ENCODE results near the gene ATXN1.

The ATXN1 gene

DNA sequence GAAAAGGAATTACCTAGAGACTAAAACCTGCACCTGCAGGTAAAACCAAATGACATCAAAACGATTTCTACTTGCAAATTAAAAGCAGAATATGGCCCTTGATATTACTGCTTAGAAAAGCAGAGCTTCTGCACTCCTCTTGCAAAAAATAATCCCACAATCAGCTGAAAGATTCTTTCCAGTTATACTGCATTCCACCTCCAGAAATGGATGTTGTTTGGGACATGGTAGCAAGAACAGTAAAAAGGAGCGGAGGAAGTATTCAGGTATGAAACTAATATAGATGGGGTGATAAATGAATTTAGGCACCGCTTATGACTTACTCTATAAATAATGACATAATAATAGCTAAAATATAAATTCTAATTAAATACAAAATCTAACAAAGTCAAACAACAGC lies 14.9 kb downstream of the ATXN1 start:
- Histone ChIP-seq H2BK120ac (ENCODE audit: low read depth, low read length) (no peak overlapping the region), H3K4me3 (ENCODE audit: insufficient read depth in 1 of 2, low read depth in 1 of 2, low read length in 2 of 2) (no peak overlapping the region), H2BK5ac (ENCODE audit: low read depth, low read length, poor library complexity, severe bottlenecking) (no peak overlapping the region), H3K4me2 (ENCODE audit: low read length, poor library complexity, severe bottlenecking) (no peak overlapping the region), H4K8ac (ENCODE audit: low read length) (no peak overlapping the region), H3K4ac (ENCODE audit: low read depth in 1 of 2, low read length in 2 of 2) (no peak overlapping the region), H3K9ac (ENCODE audit: low read length) (no peak overlapping the region), H3K23ac (ENCODE audit: low read length in 2 of 2) (no peak overlapping the region), H2BK15ac (ENCODE audit: low read depth, poor library complexity, severe bottlenecking) (no peak overlapping the region), H3K14ac (ENCODE audit: low read length in 2 of 2) (no peak overlapping the region), H2AFZ (ENCODE audit: low read depth, low read length) (no peak overlapping the region), H4K91ac (ENCODE audit: low read length) (no peak overlapping the region), H3K27ac (ENCODE audit: low read length, poor library complexity, severe bottlenecking) (peak overlapping the region; percentile 71), H3K79me1 (replicated peaks; ENCODE audit: low read length, poor library complexity, severe bottlenecking) (peaks cover 34% of the 10 kb centered on the region), H3K9me3 (ENCODE audit: control insufficient read depth, low read length) (no peaks in the 10 kb centered on the region), H3K27me3 (ENCODE audit: control insufficient read depth in 1 of 2, insufficient read depth in 1 of 2, low read length in 2 of 2) (no peaks in the 10 kb centered on the region), H2AK5ac (ENCODE audit: low read length, severe bottlenecking) (no peak overlapping the region), H2BK12ac (ENCODE audit: low read length in 2 of 2) (no peak overlapping the region), H3K4me1 (ENCODE audit: control insufficient read depth, insufficient read depth, low read depth, low read length) (peaks cover 7% of the 10 kb centered on the region), H3K18ac (ENCODE audit: low read depth in 1 of 2, low read length in 2 of 2) (no peak overlapping the region), H3K36me3 (ENCODE audit: control insufficient read depth in 1 of 2, insufficient read depth in 2 of 2, low read depth in 1 of 2, low read length in 2 of 2) (peaks cover 2 to 27% of the 10 kb centered on the region in 2 experiments)
- 54% methylated on average over 1 of the region's 3 CpGs for WGBS
- DNase-seq: no peak

GRCh38 chr6:16743664-16744210 lies 17.5 kb downstream of the ATXN1 start:
- 97% methylated on average over 5 of the region's 5 CpGs for WGBS
- no peak for DNase-seq
- Histone ChIP-seq H2AFZ (ENCODE audit: low read depth, low read length) (no peak overlapping the region), H3K9me3 (ENCODE audit: control insufficient read depth, low read length) (no peaks in the 10 kb centered on the region), H4K91ac (ENCODE audit: low read length) (no peak overlapping the region), H3K27me3 (ENCODE audit: control insufficient read depth in 1 of 2, insufficient read depth in 1 of 2, low read length in 2 of 2) (no peaks in the 10 kb centered on the region), H3K14ac (ENCODE audit: low read length in 2 of 2) (no peak overlapping the region), H2BK12ac (ENCODE audit: low read length in 2 of 2) (peak overlapping the region in 1 of 2 experiments; percentile 11), H3K4me3 (ENCODE audit: insufficient read depth in 1 of 2, low read depth in 1 of 2, low read length in 2 of 2) (no peak overlapping the region), H3K4me1 (ENCODE audit: control insufficient read depth, insufficient read depth, low read depth, low read length) (peaks cover 14% of the 10 kb centered on the region), H3K18ac (ENCODE audit: low read depth in 1 of 2, low read length in 2 of 2) (no peak overlapping the region), H4K8ac (ENCODE audit: low read length) (peak overlapping the region; percentile 29), H3K4ac (ENCODE audit: low read depth in 1 of 2, low read length in 2 of 2) (no peak overlapping the region), H3K27ac (ENCODE audit: low read length, poor library complexity, severe bottlenecking) (no peak overlapping the region), H2AK5ac (ENCODE audit: low read length, severe bottlenecking) (peak overlapping the region; percentile 83), H2BK5ac (ENCODE audit: low read depth, low read length, poor library complexity, severe bottlenecking) (no peak overlapping the region), H3K23ac (ENCODE audit: low read length in 2 of 2) (no peak overlapping the region), H3K9ac (ENCODE audit: low read length) (no peak overlapping the region), H3K79me1 (replicated peaks; ENCODE audit: low read length, poor library complexity, severe bottlenecking) (peaks cover 22% of the 10 kb centered on the region), H2BK120ac (ENCODE audit: low read depth, low read length) (no peak overlapping the region), H3K4me2 (ENCODE audit: low read length, poor library complexity, severe bottlenecking) (no peak overlapping the region), H2BK15ac (ENCODE audit: low read depth, poor library complexity, severe bottlenecking) (no peak overlapping the region), H3K36me3 (ENCODE audit: control insufficient read depth in 1 of 2, insufficient read depth in 2 of 2, low read depth in 1 of 2, low read length in 2 of 2) (peaks cover 0 to 13% of the 10 kb centered on the region in 2 experiments)

DNA sequence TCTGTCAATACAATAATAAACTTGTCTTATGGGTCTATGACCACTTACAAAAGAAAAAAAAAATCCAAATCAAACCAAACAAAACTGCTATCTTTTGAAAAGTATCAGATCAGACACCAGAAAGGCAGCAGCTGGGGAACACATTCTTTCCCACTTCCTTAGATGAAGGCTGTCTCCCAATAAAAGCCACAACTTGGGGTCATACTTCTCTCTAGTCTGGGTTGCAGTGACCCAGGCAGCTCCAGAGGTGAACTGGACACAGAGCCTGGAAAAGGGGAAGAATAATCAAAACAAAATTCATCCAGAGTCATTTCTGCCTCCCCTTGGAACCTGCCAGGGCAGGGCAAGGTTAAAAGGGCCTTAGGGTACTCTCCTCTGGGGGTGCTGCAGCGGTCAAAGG lies 19.1 kb downstream of the ATXN1 start:
- Histone ChIP-seq H3K9me3 (ENCODE audit: control insufficient read depth, low read length) (no peaks in the 10 kb centered on the region), H2BK15ac (ENCODE audit: low read depth, poor library complexity, severe bottlenecking) (no peak overlapping the region), H3K4me2 (ENCODE audit: low read length, poor library complexity, severe bottlenecking) (no peak overlapping the region), H2BK120ac (ENCODE audit: low read depth, low read length) (no peak overlapping the region), H3K23ac (ENCODE audit: low read length in 2 of 2) (no peak overlapping the region), H4K8ac (ENCODE audit: low read length) (no peak overlapping the region), H3K79me1 (replicated peaks; ENCODE audit: low read length, poor library complexity, severe bottlenecking) (peaks cover 22% of the 10 kb centered on the region), H3K4me1 (ENCODE audit: control insufficient read depth, insufficient read depth, low read depth, low read length) (peaks cover 12% of the 10 kb centered on the region), H2AFZ (ENCODE audit: low read depth, low read length) (no peak overlapping the region), H3K27ac (ENCODE audit: low read length, poor library complexity, severe bottlenecking) (peak overlapping the region; percentile 59), H3K27me3 (ENCODE audit: control insufficient read depth in 1 of 2, insufficient read depth in 1 of 2, low read length in 2 of 2) (no peaks in the 10 kb centered on the region), H4K91ac (ENCODE audit: low read length) (no peak overlapping the region), H2AK5ac (ENCODE audit: low read length, severe bottlenecking) (peak overlapping the region; percentile 100), H3K9ac (ENCODE audit: low read length) (no peak overlapping the region), H3K4ac (ENCODE audit: low read depth in 1 of 2, low read length in 2 of 2) (no peak overlapping the region), H3K36me3 (ENCODE audit: control insufficient read depth in 1 of 2, insufficient read depth in 2 of 2, low read depth in 1 of 2, low read length in 2 of 2) (peaks cover 0 to 14% of the 10 kb centered on the region in 2 experiments), H3K18ac (ENCODE audit: low read depth in 1 of 2, low read length in 2 of 2) (peak overlapping the region; percentile 6 to 65), H3K4me3 (ENCODE audit: insufficient read depth in 1 of 2, low read depth in 1 of 2, low read length in 2 of 2) (no peak overlapping the region), H2BK5ac (ENCODE audit: low read depth, low read length, poor library complexity, severe bottlenecking) (peak overlapping the region; percentile 61), H3K14ac (ENCODE audit: low read length in 2 of 2) (no peak overlapping the region), H2BK12ac (ENCODE audit: low read length in 2 of 2) (peak overlapping the region; percentile 23 to 75)
- no peak for DNase-seq
- WGBS: 90% methylated on average over 1 of the region's 1 CpG

- no peak overlapping the region for H3K23ac ChIP-seq (ENCODE audit: low read length in 2 of 2)
- no peaks in the 10 kb centered on the region for H3K9me3 ChIP-seq (ENCODE audit: control insufficient read depth, low read length)
- H3K4me2 ChIP-seq (ENCODE audit: low read length, poor library complexity, severe bottlenecking): no peak overlapping the region
- peaks cover 12% of the 10 kb centered on the region for H3K4me1 ChIP-seq (ENCODE audit: control insufficient read depth, insufficient read depth, low read depth, low read length)
- H3K27ac ChIP-seq (ENCODE audit: low read length, poor library complexity, severe bottlenecking): peak overlapping the region; percentile 98
- peak overlapping the region; percentile 67 for H3K9ac ChIP-seq (ENCODE audit: low read length)
- H2BK12ac ChIP-seq (ENCODE audit: low read length in 2 of 2): no peak overlapping the region
- peak overlapping the region; percentile 56 for H2AK5ac ChIP-seq (ENCODE audit: low read length, severe bottlenecking)
- H2BK15ac ChIP-seq (ENCODE audit: low read depth, poor library complexity, severe bottlenecking): no peak overlapping the region
- peaks cover 0 to 14% of the 10 kb centered on the region in 2 experiments for H3K36me3 ChIP-seq (ENCODE audit: control insufficient read depth in 1 of 2, insufficient read depth in 2 of 2, low read depth in 1 of 2, low read length in 2 of 2)
- H4K8ac ChIP-seq (ENCODE audit: low read length): no peak overlapping the region
- peak overlapping the region; percentile 82 for H2BK5ac ChIP-seq (ENCODE audit: low read depth, low read length, poor library complexity, severe bottlenecking)
- H3K4me3 ChIP-seq (ENCODE audit: insufficient read depth in 1 of 2, low read depth in 1 of 2, low read length in 2 of 2): peak overlapping the region in 1 of 2 experiments; percentile 28
- H2BK120ac ChIP-seq (ENCODE audit: low read depth, low read length): no peak overlapping the region
- H4K91ac ChIP-seq (ENCODE audit: low read length): no peak overlapping the region
- H3K4ac ChIP-seq (ENCODE audit: low read depth in 1 of 2, low read length in 2 of 2): no peak overlapping the region
- peak; percentile 98 for DNase-seq
- H3K27me3 ChIP-seq (ENCODE audit: control insufficient read depth in 1 of 2, insufficient read depth in 1 of 2, low read length in 2 of 2): no peaks in the 10 kb centered on the region
- H3K14ac ChIP-seq (ENCODE audit: low read length in 2 of 2): no peak overlapping the region
- no peak overlapping the region for H3K18ac ChIP-seq (ENCODE audit: low read depth in 1 of 2, low read length in 2 of 2)
- 29% methylated on average over 3 of the region's 8 CpGs for WGBS
- no peak overlapping the region for H2AFZ ChIP-seq (ENCODE audit: low read depth, low read length)
- peaks cover 24% of the 10 kb centered on the region for H3K79me1 ChIP-seq (replicated peaks; ENCODE audit: low read length, poor library complexity, severe bottlenecking)
Observed at GRCh38 chr6:16741112-16742016, 19.9 kb downstream of the ATXN1 start.
